Mucosa of descending colon (tissue), 3 donors: ENCODE results near the gene RALGPS1. TPM values are rescaled to one million over a fixed set of nuclear protein-coding genes. Genes with fewer than 3 reads are reported as not detected.

Experiments used
- ATAC-seq: fragments of 200-7000 bp; cut with Tn5 transposase; one replicate; pipeline ENCODE4 v1.9.1; 2020; ENCODE audit warnings: mild to moderate bottlenecking, moderate library complexity
- DNase-seq, 3 donors: peaks; one replicate each; pipeline ENCODE4 v3.0.0-alpha.2; 2020
- H3K36me3 ChIP-seq: fragments of 200-600 bp; one replicate; pipeline ENCODE4 v1.8.0; 2021; ENCODE audit warnings: low read depth, mild to moderate bottlenecking
- H3K4me1 ChIP-seq: fragments of 200-600 bp; one replicate; pipeline ENCODE4 v1.8.0; 2021; ENCODE audit warnings: low read depth, mild to moderate bottlenecking
- H3K4me3 ChIP-seq: fragments of 200-600 bp; one replicate; pipeline ENCODE4 v1.8.0; 2021; ENCODE audit warnings: mild to moderate bottlenecking
- H3K9me3 ChIP-seq: fragments of 200-600 bp; one replicate; pipeline ENCODE4 v1.8.0; 2021; ENCODE audit warnings: mild to moderate bottlenecking
- intact Hi-C, 2 donors: fragments of 100-400 bp; cut with DNase I in 1 of 2; cut with micrococcal nuclease in 1 of 2; formaldehyde crosslinking; loops; one replicate each; pipeline versions ENCODE4 v1.11.0 to v1.11.1; 2022; cut with DNase I, micrococcal nuclease
- total RNA-seq, 3 donors: library from RNA; stranded (reverse); fragmentation: NEBNext Ultra II Directional in 2 of 3; extraction: Animal tissue kit (Norgen Biotek cat#: 25700) in 2 of 3; gene quantifications; one replicate each; pipeline versions ENCODE4 v1.2.1 to v1.2.4, GENCODE V29; 2021 to 2023
- TF ChIP-seq, protein P1 (sequence below): fragments of 200-600 bp; IDR thresholded peaks from one replicate; pipeline ENCODE4 v1.8.0; 2022; ENCODE audit warnings: antibody characterized with exemption, mild to moderate bottlenecking
- donor health status: DM: no; HTN: no; CAD: no; lungs with moderate emphysema.
- donor health status: DM: no; HTN: no; CAD: no.
- donor health status: DM: no; HTN: yes; CAD: no.

Gene RALGPS1
- total RNA-seq, 3 donors from 2014 or later, result 31.3 to 55.4 (median 32.1) TPM

DNA sequence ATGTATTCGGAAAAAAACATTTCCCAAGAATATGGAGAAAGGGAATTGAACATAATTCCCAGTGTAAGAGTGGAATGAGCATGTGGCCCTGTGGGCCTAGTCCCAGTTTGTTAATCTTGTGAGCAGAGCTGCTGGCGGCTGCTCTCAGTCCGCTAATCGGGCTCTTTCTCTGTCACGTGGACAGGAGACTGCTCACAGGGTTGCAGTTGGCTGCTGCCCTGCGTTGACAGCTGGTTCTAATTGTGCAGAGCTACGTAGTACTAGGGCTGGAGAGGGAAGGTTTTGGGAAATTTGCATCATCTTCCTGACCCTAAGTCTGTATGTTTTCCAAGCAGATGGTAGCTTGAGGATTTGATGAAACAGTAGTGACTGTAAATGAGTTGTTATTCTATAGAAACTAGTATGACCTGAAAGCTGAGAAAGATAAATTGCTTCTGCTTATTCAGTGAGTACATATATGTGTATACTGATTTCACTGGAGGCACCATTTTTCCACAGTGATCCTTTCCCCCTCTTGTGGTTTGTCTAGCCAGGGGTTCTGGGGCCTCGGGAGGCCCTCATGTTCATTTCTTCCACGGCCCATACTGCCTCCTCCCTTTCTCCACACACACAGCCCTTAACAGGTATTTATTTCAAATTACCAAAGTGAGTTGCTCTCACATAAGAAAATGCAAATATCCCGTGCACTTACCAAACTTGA, 107.2 kb downstream of the RALGPS1 start:
- ATAC-seq, result peak; percentile 75
- Histone ChIP-seq H3K4me1 (no peaks in the 10 kb centered on the region), H3K4me3 (no peak overlapping the region), H3K9me3 (no peaks in the 10 kb centered on the region), H3K36me3 (no peaks in the 10 kb centered on the region)
- TF ChIP-seq, protein P1, sequence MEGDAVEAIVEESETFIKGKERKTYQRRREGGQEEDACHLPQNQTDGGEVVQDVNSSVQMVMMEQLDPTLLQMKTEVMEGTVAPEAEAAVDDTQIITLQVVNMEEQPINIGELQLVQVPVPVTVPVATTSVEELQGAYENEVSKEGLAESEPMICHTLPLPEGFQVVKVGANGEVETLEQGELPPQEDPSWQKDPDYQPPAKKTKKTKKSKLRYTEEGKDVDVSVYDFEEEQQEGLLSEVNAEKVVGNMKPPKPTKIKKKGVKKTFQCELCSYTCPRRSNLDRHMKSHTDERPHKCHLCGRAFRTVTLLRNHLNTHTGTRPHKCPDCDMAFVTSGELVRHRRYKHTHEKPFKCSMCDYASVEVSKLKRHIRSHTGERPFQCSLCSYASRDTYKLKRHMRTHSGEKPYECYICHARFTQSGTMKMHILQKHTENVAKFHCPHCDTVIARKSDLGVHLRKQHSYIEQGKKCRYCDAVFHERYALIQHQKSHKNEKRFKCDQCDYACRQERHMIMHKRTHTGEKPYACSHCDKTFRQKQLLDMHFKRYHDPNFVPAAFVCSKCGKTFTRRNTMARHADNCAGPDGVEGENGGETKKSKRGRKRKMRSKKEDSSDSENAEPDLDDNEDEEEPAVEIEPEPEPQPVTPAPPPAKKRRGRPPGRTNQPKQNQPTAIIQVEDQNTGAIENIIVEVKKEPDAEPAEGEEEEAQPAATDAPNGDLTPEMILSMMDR, result no peak
- intact Hi-C loops, result no loop called here
- DNase-seq, result peak; percentile 58 to 79 (median 61)

DNA sequence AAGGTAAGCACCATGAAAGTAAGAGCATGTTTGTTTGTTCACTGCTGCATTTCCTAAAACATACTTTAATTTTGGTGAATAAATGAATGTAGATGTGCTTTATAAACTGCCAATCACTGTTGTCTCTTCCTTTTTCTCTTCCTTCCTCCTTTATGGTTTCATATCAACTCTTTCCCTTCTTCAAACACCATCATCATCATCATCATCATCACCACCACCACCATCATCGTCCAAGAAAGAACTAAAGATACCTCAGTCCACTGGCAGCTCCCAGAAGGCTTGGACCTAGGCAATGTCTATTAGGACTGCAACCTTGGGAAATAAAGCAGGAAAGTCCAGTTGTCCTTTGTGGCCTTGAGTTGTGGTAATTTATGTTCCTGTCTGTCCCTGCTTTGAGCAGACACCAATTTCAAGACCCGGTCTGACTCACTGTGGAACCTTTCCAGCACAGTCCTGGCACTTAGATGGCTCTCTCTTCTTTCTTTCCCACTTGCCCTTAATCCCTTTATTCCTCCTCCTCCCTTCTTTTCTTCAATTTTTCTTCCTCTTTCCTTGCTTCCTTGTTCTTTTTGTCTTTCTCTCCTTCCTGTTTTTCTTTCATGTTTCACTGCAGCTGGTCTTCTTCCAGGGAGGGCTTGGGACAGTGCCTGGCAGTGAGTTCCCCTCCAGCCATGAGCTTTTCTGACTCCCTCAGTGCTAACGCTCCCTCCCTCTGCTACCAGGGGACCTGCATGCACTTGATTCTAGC, 108.5 kb downstream of the RALGPS1 start:
- ATAC-seq (no peak), DNase-seq (peak in 1 of 3 donors; percentile 28)
- TF ChIP-seq, protein P1, result no peak
- no peaks in the 10 kb centered on the region for H3K4me1 ChIP-seq
- intact Hi-C loops, result no loop called here
- H3K36me3 ChIP-seq, result no peaks in the 10 kb centered on the region
- no peak overlapping the region for H3K4me3 ChIP-seq
- no peaks in the 10 kb centered on the region for H3K9me3 ChIP-seq

DNA sequence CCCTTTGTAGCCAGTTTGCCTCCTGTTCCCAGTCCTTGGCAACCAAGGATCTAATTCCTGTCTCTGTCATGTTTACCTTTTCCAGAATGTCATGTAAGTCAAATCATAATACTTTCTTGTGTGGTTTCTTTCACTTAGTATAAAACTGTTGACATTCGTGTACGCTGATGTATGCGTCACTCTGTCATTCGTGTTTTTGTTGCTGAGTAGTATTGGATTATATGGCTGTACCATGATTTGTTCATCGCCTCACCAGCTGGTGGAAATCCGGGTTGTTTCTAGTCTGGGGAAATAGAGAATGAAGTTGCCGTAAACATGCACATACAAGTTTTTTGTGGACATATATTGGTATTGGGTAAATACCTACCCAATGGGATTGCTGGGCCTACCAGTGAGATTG, 110.5 kb downstream of the RALGPS1 start:
- Histone ChIP-seq H3K4me3 (no peak overlapping the region), H3K9me3 (no peaks in the 10 kb centered on the region), H3K4me1 (no peaks in the 10 kb centered on the region), H3K36me3 (no peaks in the 10 kb centered on the region)
- no peak for DNase-seq
- intact Hi-C loops, result no loop called here
- no peak for ATAC-seq
- TF ChIP-seq, protein P1, result no peak

DNA sequence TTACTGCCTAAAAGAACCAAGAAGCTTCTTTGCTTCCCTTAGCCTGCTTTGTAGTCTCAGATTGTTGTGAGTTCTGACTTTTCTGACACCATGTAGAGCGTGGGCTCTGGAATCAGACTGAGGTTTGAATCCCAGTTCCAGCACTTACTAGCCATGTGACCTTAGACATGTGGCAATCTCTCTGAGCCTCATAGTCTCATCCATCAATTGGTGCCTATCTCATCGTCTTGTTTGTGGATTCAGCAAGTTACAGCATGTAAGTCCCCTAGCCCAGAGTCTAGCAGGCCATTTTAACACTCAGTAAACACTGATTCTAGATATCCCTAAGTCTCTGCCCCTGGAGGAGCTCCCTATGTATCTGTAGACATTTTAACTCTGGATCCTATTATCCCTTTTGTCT, 113.1 kb downstream of the RALGPS1 start:
- intact Hi-C loops, result loop anchor here in 1 of 2 donors (2.0 kb wide), 1 partner anchor 55 kb away; no protein-coding TSS in a partner anchor
- DNase-seq, result no peak
- Histone ChIP-seq H3K9me3 (no peaks in the 10 kb centered on the region), H3K4me1 (no peaks in the 10 kb centered on the region), H3K36me3 (no peaks in the 10 kb centered on the region), H3K4me3 (no peak overlapping the region)
- TF ChIP-seq, protein P1, result no peak
- ATAC-seq, result no peak

DNA sequence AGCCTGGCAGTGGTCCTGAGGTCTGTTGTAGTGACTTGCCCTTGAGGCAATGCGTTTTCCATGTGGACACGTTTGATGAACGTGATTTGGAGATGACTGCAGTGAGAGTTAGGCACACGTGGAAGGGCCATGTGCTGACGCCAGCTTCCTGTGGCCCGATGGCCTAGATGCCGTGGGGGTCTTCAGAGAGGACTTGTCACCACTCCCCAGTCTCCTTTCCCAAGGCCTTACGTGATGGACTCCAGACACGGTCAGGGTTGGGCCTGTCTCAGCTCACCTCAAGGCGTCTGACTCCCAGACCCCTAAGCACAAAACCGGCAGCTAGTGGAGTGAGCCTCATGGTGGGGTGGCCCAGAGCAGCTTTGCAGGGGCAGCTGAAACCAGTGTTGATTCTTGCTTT, 115.0 kb downstream of the RALGPS1 start:
- intact Hi-C loops, result loop anchor here in 1 of 2 donors (2.0 kb wide), 1 partner anchor 53 kb away; no protein-coding TSS in a partner anchor
- ATAC-seq (no peak), DNase-seq (no peak)
- Histone ChIP-seq H3K9me3 (no peaks in the 10 kb centered on the region), H3K4me1 (no peaks in the 10 kb centered on the region), H3K36me3 (no peaks in the 10 kb centered on the region), H3K4me3 (no peak overlapping the region)
- TF ChIP-seq, protein P1, result no peak
